ELF-1 (cell line): ENCODE data around the gene SKAP1.
"Not testable (repeated sequence)": the region's sequence is repeated elsewhere in the genome, so short reads cannot be mapped to it uniquely, and the experiment has no call there.

Source experiments
- DNase-seq: peaks from one replicate; pipeline ENCODE4 v3.0.0-alpha.2; 2016; ENCODE audit warnings: low read depth, low spot score

The SKAP1 gene

GRCh38 chr17:48449335-48449734 is 19.3 kb upstream of the SKAP1 start:
- DNase-seq = not testable (repeated sequence)

GRCh38 chr17:48445248-48445620 is 15.2 kb upstream of the SKAP1 start:
- DNase-seq = no peak

- DNase-seq = no peak
Observed at GRCh38 chr17:48444516-48445247, 14.7 kb upstream of the SKAP1 start.

GRCh38 chr17:48443712-48444111 is 13.7 kb upstream of the SKAP1 start:
- DNase-seq = no peak

- DNase-seq = no peak
Observed at GRCh38 chr17:48442819-48443218, 12.8 kb upstream of the SKAP1 start.

- DNase-seq = no peak
Observed at GRCh38 chr17:48441862-48442261, 11.8 kb upstream of the SKAP1 start.

- no peak for DNase-seq
Observed at GRCh38 chr17:48441231-48441711, 11.3 kb upstream of the SKAP1 start.

- no peak for DNase-seq
Observed at GRCh38 chr17:48440669-48441068, 10.7 kb upstream of the SKAP1 start.

GRCh38 chr17:48439875-48440505 is 10.0 kb upstream of the SKAP1 start:
- no peak for DNase-seq

- DNase-seq = no peak
Observed at GRCh38 chr17:48439110-48439850, 9.3 kb upstream of the SKAP1 start.

GRCh38 chr17:48438516-48439061 is 8.6 kb upstream of the SKAP1 start:
- no peak for DNase-seq

- DNase-seq = no peak
Observed at GRCh38 chr17:48433896-48434295, 3.9 kb upstream of the SKAP1 start.

- no peak for DNase-seq
Observed at GRCh38 chr17:48432820-48433775, 3.1 kb upstream of the SKAP1 start.

GRCh38 chr17:48429156-48429555 is 858 bp downstream of the SKAP1 start:
- DNase-seq = no peak

GRCh38 chr17:48427598-48427997 is 2.4 kb downstream of the SKAP1 start:
- DNase-seq = no peak

- DNase-seq = no peak
Observed at GRCh38 chr17:48426761-48427500, 3.1 kb downstream of the SKAP1 start.

GRCh38 chr17:48426019-48426665 is 3.9 kb downstream of the SKAP1 start:
- no peak for DNase-seq

GRCh38 chr17:48422060-48422459 is 8.0 kb downstream of the SKAP1 start:
- not testable (repeated sequence) for DNase-seq

GRCh38 chr17:48420823-48421222 is 9.2 kb downstream of the SKAP1 start:
- DNase-seq = no peak

- no peak for DNase-seq
Observed at GRCh38 chr17:48416971-48417370, 13.0 kb downstream of the SKAP1 start.
